Cardiac muscle cell (in vitro differentiated cells and primary cell): ENCODE measurements around the gene SPINT2. TPM values are rescaled to one million over a fixed set of nuclear protein-coding genes. Genes with fewer than 3 reads are reported as not detected.

Experiments
- DNase-seq, 2 donors: peaks; one replicate each; pipeline versions ENCODE4 v3.0.0 to v3.0.0-alpha.2; 2010 to 2017; ENCODE audit warnings: low read depth in 1 of 2, low spot score in 1 of 2
- H3K27ac ChIP-seq: fragments of 200-600 bp; sonication (generic); 2 replicates; pipeline ENCODE4 v1.5.1; 2016
- H3K27me3 ChIP-seq: fragments of 200-600 bp; sonication (generic); 2 replicates; pipeline ENCODE4 v1.6.0; 2016; ENCODE audit warnings: control low read depth
- H3K36me3 ChIP-seq: fragments of 200-600 bp; sonication (generic); 2 replicates; pipeline ENCODE4 v1.5.1; 2016; ENCODE audit warnings: control low read depth
- H3K4me1 ChIP-seq: fragments of 200-600 bp; sonication (generic); 2 replicates; pipeline ENCODE4 v1.8.1; 2017; ENCODE audit warnings: low read depth, mild to moderate bottlenecking, mixed run types
- H3K4me3 ChIP-seq: fragments of 200-600 bp; sonication (generic); 2 replicates; pipeline ENCODE4 v1.5.1; 2016; ENCODE audit warnings: mild to moderate bottlenecking
- H3K9me3 ChIP-seq: fragments of 200-600 bp; sonication (generic); 2 replicates; pipeline ENCODE4 v1.5.1; 2017; ENCODE audit warnings: low read depth, mild to moderate bottlenecking, control low read depth
- CTCF ChIP-seq: IDR thresholded peaks from 2 replicates; pipeline ENCODE4 v1.5.1; 2012; ENCODE audit warnings: low read depth, mild to moderate bottlenecking, low read length
- polyA plus RNA-seq: library from polyadenylated mRNA; unstranded; fragments of >200 nt; fragmentation: Nextera tagmentation; extraction: Ambion mirVana; gene quantifications from 2 replicates; pipeline ENCODE4 v1.2.1, GENCODE V29; 2016
- total RNA-seq: library from RNA; depleted of rRNA; stranded (reverse); fragments of >200 nt; gene quantifications from 2 replicates; pipeline ENCODE4 v1.2.3, GENCODE V29; 2016

SPINT2 gene
- total RNA-seq (420 and 443 TPM in 2 replicates), polyA plus RNA-seq (455 and 606 TPM in 2 replicates)

DNA sequence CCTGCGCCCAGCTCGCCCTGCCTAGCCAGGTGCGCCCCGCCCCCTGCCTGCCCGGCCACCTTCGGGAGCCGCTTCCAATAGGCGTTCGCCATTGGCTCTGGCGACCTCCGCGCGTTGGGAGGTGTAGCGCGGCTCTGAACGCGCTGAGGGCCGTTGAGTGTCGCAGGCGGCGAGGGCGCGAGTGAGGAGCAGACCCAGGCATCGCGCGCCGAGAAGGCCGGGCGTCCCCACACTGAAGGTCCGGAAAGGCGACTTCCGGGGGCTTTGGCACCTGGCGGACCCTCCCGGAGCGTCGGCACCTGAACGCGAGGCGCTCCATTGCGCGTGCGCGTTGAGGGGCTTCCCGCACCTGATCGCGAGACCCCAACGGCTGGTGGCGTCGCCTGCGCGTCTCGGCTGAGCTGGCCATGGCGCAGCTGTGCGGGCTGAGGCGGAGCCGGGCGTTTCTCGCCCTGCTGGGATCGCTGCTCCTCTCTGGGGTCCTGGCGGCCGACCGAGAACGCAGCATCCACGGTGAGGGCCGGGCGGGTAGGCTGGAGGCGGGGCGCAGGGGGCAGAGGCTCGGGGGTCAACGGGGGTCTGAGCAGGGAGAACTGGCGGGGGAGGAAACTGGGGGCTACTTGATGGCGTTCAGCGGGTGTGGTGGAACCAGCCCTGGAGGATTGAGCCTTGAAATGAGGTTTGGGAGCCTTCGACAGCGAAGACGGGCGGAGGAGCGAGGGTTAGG, at the start of gene SPINT2:
Gene SPINT2, plus strand, starts transcription at position 88 of the 727 bp plus-strand sequence. Its CDS starts 320 bp downstream, at position 408.
- no peaks in the 10 kb centered on the region for H3K27me3 ChIP-seq
- peaks cover 29% of the 10 kb centered on the region for H3K4me1 ChIP-seq
- peak within 1 kb of the TSS; percentile 49 for H3K4me3 ChIP-seq
- H3K36me3 ChIP-seq: no peaks in the 10 kb centered on the region
- H3K27ac ChIP-seq: peak within 1 kb of the TSS; percentile 87
- H3K9me3 ChIP-seq: no peaks in the 10 kb centered on the region
- peak in 1 of 2 donors; percentile 89 for DNase-seq
- TF ChIP-seq CTCF: no peak

- Histone ChIP-seq H3K4me1 (no peaks in the 10 kb centered on the region), H3K4me3 (no peak overlapping the region), H3K36me3 (no peaks in the 10 kb centered on the region), H3K27ac (no peak overlapping the region), H3K9me3 (no peaks in the 10 kb centered on the region), H3K27me3 (no peaks in the 10 kb centered on the region)
- no peak for DNase-seq
- no peak for TF ChIP-seq CTCF
Observed at GRCh38 chr19:38216785-38217641, 47.4 kb upstream of the SPINT2 start.

GRCh38 chr19:38218204-38218603, 46.2 kb upstream of the SPINT2 start:
- H3K9me3 ChIP-seq: no peaks in the 10 kb centered on the region
- H3K4me1 ChIP-seq: no peaks in the 10 kb centered on the region
- H3K27ac ChIP-seq: no peak overlapping the region
- no peak overlapping the region for H3K4me3 ChIP-seq
- no peaks in the 10 kb centered on the region for H3K36me3 ChIP-seq
- no peaks in the 10 kb centered on the region for H3K27me3 ChIP-seq
- no peak for DNase-seq
- TF ChIP-seq CTCF: no peak

- no peak overlapping the region for H3K27ac ChIP-seq
- no peak overlapping the region for H3K4me3 ChIP-seq
- no peaks in the 10 kb centered on the region for H3K27me3 ChIP-seq
- no peak for DNase-seq
- no peaks in the 10 kb centered on the region for H3K9me3 ChIP-seq
- no peaks in the 10 kb centered on the region for H3K36me3 ChIP-seq
- no peaks in the 10 kb centered on the region for H3K4me1 ChIP-seq
- no peak for TF ChIP-seq CTCF
Observed at GRCh38 chr19:38219221-38219620, 45.2 kb upstream of the SPINT2 start.

DNA sequence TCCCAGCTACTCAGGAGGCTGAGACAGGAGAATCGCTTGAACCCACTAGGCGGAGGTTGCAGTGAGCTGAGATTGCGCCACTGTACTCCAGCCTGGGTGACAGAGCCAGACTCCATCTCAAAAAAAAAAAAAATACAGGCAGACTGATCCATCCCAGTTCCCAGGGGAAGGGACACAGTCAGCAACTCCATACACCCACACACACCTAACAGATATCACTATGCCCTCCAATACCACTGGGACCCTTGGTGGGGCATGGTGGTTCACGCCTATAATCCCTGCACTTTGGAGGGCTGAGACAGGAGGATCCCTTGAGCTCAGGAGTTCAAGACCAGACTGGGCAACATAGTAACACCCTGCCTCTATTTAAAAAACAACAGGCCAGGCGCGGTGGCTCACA, 43.0 kb upstream of the SPINT2 start:
- no peaks in the 10 kb centered on the region for H3K36me3 ChIP-seq
- H3K9me3 ChIP-seq: no peaks in the 10 kb centered on the region
- no peak overlapping the region for H3K4me3 ChIP-seq
- TF ChIP-seq CTCF: no peak
- no peaks in the 10 kb centered on the region for H3K4me1 ChIP-seq
- no peak overlapping the region for H3K27ac ChIP-seq
- H3K27me3 ChIP-seq: no peaks in the 10 kb centered on the region
- no peak for DNase-seq
